OCI-LY7 (cell line): ENCODE results near the gene ZNFX1. TPM values are rescaled to one million over a fixed set of nuclear protein-coding genes. Genes with fewer than 3 reads are reported as not detected.
A peak's percentile ranks its signal among the peaks of the same experiment; 100 is the strongest.

ENCODE experiments used
- BruUV-seq: library from RNA; stranded (reverse); fragments of 400-500 nt; replicated peaks from 2 replicates; lab custom pipeline; 2021; lab: Mats Ljungman, UMichigan
- CTCF ChIA-PET: fragments of 300-600 bp; sonication (Branson Sonifier 250); formaldehyde crosslinking; loops from one replicate; lab custom pipeline; 2022; ENCODE audit warnings: antibody characterized with exemption; ENCODE audit not compliant: unreplicated experiment; lab: Charles Lee
- POLR2A ChIA-PET: fragments of 300-600 bp; sonication (Branson Sonifier 250); formaldehyde crosslinking; loops from one replicate; lab custom pipeline; 2022; ENCODE audit warnings: antibody characterized with exemption; lab: Charles Lee
- DNase-seq: peaks from one replicate; pipeline ENCODE4 v3.0.0-alpha.2; 2015; ENCODE audit warnings: low spot score
- H2AFZ ChIP-seq: fragments of 200-600 bp; sonication (generic), shearing (Covaris generic); 2 replicates; pipeline ENCODE4 v1.6.1; 2014; ENCODE audit warnings: mild to moderate bottlenecking, antibody characterized with exemption, low read length, moderate library complexity
- H3K27ac ChIP-seq: fragments of 200-600 bp; sonication (generic); 2 replicates; pipeline ENCODE4 v1.5.1; 2014; ENCODE audit warnings: mixed run types, low read depth, mild to moderate bottlenecking, moderate library complexity, low read length, inconsistent platforms; ENCODE audit not compliant: poor library complexity, severe bottlenecking
- H3K36me3 ChIP-seq: fragments of 200-600 bp; sonication (generic); 2 replicates; pipeline ENCODE4 v1.6.1; 2014; ENCODE audit warnings: mild to moderate bottlenecking, antibody characterized with exemption, low read length, moderate library complexity, mixed read lengths; ENCODE audit not compliant: insufficient read depth
- H3K4me1 ChIP-seq: fragments of 200-600 bp; sonication (generic); 2 replicates; pipeline ENCODE4 v1.5.1; 2014; ENCODE audit warnings: mild to moderate bottlenecking, low read length; ENCODE audit not compliant: insufficient read depth, poor library complexity, severe bottlenecking
- H3K4me2 ChIP-seq: fragments of 200-600 bp; sonication (generic); 2 replicates; pipeline ENCODE4 v1.6.1; 2014; ENCODE audit warnings: mild to moderate bottlenecking, low read length
- H3K4me3 ChIP-seq: fragments of 200-600 bp; sonication (generic); 2 replicates; pipeline ENCODE4 v1.5.1; 2014; ENCODE audit warnings: mild to moderate bottlenecking, low read depth, low read length; ENCODE audit not compliant: poor library complexity, severe bottlenecking
- H3K79me2 ChIP-seq: fragments of 200-600 bp; sonication (generic); 2 replicates; pipeline ENCODE4 v1.6.1; 2016; ENCODE audit warnings: low read depth, mild to moderate bottlenecking, low read length, moderate library complexity, mixed read lengths; ENCODE audit not compliant: insufficient read depth
- H3K9me2 ChIP-seq: fragments of 200-600 bp; sonication (generic); 2 replicates; pipeline ENCODE4 v1.6.1; 2016; ENCODE audit warnings: mild to moderate bottlenecking, low read length, mixed read lengths; ENCODE audit not compliant: insufficient read depth
- H3K9me3 ChIP-seq: fragments of 200-600 bp; sonication (generic); 2 replicates; pipeline ENCODE4 v1.6.1; 2014; ENCODE audit warnings: mild to moderate bottlenecking, mixed run types, low read length, mixed read lengths
- H4K20me1 ChIP-seq: fragments of 200-600 bp; sonication (generic); 2 replicates; pipeline ENCODE4 v1.6.1; 2014; ENCODE audit warnings: mild to moderate bottlenecking, antibody characterized with exemption, low read length, moderate library complexity, mixed read lengths; ENCODE audit not compliant: insufficient read depth
- EZH2phosphoT487 ChIP-seq: fragments of 200-600 bp; sonication (generic); IDR thresholded peaks from 2 replicates; pipeline ENCODE4 v1.6.1; 2018; ENCODE audit warnings: low read depth, borderline replicate concordance, mild to moderate bottlenecking, mixed run types, antibody characterized with exemption, low read length, moderate library complexity, mixed read lengths
- intact Hi-C: fragments of 100-400 bp; cut with micrococcal nuclease; formaldehyde crosslinking; loops from one replicate; pipeline ENCODE4 v1.10.0; 2022; ENCODE audit not compliant: unreplicated experiment
- total RNA-seq, 2 experiments: library from RNA; depleted of rRNA in 1 of 2; stranded (reverse); fragments of >200 nt in 1 of 2; shearing (Covaris generic) in 1 of 2; gene quantifications; 2 replicates each; pipeline ENCODE4 v1.2.3, GENCODE V29; 2014 to 2022
- TF ChIP-seq, protein P1 (sequence below): fragments of 200-600 bp; sonication (generic); conservative IDR thresholded peaks from 2 replicates; pipeline ENCODE4 v1.5.1; 2014; ENCODE audit warnings: mild to moderate bottlenecking, antibody characterized with exemption, low read length, moderate library complexity, mixed read lengths

ZNFX1 gene
- total RNA-seq, 2 experiments from 2014 or later, result 15.1 to 17.6 TPM

DNA sequence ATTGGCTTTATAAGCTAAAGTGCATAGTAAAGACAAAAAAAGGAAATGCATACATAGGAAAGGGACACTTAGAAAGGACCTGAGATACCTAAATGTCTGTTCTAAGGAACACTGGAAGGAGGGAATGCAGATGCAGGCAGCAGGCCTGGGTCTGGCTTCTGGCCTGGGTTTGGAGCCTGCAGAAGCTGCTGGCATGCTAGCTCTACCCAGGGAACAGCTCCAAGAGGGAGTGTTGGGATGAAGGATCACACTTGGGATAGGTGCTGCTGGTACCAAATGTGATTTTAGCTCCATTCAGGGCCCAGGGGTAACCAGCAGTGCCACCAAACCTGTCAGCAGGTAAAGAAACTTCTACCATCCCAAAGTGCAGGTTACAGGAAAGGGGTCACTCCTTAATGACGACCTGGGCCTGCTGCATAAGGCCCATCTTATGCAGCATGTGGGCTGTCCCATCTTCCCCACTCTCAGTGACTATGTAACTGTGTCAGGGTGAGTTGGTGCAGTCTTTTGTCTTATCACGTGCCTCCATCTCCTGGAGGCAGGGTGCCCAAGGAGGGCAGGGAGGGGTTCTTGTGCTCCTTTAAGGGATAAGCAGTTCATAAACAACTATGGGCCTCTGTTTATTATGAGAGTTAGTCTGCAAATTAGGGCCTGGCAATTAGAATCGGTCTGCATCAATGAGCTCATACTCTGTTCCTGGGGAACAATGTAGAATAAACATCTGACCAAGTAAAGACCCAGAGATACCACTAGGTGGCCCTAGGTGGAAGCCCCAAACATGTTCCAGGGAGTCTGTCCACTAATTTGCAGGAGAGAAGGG, 31.7 kb downstream of the ZNFX1 start:
- H3K79me2 ChIP-seq, result no peaks in the 10 kb centered on the region
- CTCF ChIA-PET, result interaction anchor here (1.0 kb wide), 1 partner anchor 14 kb away, joined by 3 read pairs; no protein-coding TSS in a partner anchor
- H3K27ac ChIP-seq, result no peak overlapping the region
- no peak overlapping the region for H3K4me2 ChIP-seq
- no peaks in the 10 kb centered on the region for H3K9me3 ChIP-seq
- H3K9me2 ChIP-seq, result no peaks in the 10 kb centered on the region
- DNase-seq, result peak; percentile 59
- no peak overlapping the region for H3K4me3 ChIP-seq
- H3K36me3 ChIP-seq, result peaks cover 98% of the 10 kb centered on the region
- BruUV-seq, result no TSS peak
- intact Hi-C loops, result loop anchor here (2.0 kb wide), 1 partner anchor 77 kb away; no protein-coding TSS in a partner anchor
- H2AFZ ChIP-seq, result no peak overlapping the region
- no peaks in the 10 kb centered on the region for H4K20me1 ChIP-seq
- TF ChIP-seq, protein P1, sequence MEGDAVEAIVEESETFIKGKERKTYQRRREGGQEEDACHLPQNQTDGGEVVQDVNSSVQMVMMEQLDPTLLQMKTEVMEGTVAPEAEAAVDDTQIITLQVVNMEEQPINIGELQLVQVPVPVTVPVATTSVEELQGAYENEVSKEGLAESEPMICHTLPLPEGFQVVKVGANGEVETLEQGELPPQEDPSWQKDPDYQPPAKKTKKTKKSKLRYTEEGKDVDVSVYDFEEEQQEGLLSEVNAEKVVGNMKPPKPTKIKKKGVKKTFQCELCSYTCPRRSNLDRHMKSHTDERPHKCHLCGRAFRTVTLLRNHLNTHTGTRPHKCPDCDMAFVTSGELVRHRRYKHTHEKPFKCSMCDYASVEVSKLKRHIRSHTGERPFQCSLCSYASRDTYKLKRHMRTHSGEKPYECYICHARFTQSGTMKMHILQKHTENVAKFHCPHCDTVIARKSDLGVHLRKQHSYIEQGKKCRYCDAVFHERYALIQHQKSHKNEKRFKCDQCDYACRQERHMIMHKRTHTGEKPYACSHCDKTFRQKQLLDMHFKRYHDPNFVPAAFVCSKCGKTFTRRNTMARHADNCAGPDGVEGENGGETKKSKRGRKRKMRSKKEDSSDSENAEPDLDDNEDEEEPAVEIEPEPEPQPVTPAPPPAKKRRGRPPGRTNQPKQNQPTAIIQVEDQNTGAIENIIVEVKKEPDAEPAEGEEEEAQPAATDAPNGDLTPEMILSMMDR, result peak; percentile 84
- TF ChIP-seq EZH2phosphoT487, result no peak
- POLR2A ChIA-PET, result interaction anchor here (0.6 to 1.6 kb wide), 4 partner anchors 9 to 66 kb away, joined by 3 to 4 read pairs (median 3); no protein-coding TSS in a partner anchor
- no peaks in the 10 kb centered on the region for H3K4me1 ChIP-seq

DNA sequence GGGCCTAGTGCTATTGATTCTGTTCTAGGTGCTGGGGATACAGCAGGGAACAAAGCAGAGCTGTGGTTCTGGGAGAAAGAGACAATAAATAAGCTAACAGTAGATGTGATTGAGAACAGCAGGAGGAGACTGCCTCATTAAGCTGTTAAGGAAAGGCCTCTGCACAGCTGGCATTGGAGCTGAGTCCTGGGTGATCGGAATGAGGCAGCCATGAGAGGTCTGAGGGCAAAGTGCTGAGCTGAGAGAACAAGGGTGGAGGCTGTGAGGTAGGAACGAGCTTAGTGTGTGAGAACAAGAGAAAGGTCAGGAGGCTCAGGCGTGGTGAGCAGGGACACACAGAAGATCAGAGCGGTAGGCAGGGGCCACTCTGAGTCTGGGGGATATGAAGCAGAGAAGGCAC, 40.3 kb downstream of the ZNFX1 start:
- POLR2A ChIA-PET, result interaction anchor here (1.0 to 1.1 kb wide), 2 partner anchors 9 to 15 kb away, joined by 3 to 4 read pairs; no protein-coding TSS in a partner anchor

More for the DNA sequence above, 40.3 kb downstream of the ZNFX1 start:
- H3K4me1 ChIP-seq, result no peaks in the 10 kb centered on the region
- TF ChIP-seq, protein P1, result no peak
- TF ChIP-seq EZH2phosphoT487, result no peak
- CTCF ChIA-PET, result interaction anchor here (1.4 kb wide), 1 partner anchor 30 kb away, joined by 3 read pairs; no protein-coding TSS in a partner anchor
- no peak overlapping the region for H3K4me3 ChIP-seq
- no peak overlapping the region for H3K27ac ChIP-seq
- H3K4me2 ChIP-seq, result no peak overlapping the region
- peaks cover 95% of the 10 kb centered on the region for H3K36me3 ChIP-seq
- DNase-seq, result no peak
- H2AFZ ChIP-seq, result no peak overlapping the region
- BruUV-seq, result no TSS peak
- no peaks in the 10 kb centered on the region for H3K9me2 ChIP-seq
- H3K79me2 ChIP-seq, result no peaks in the 10 kb centered on the region
- no peaks in the 10 kb centered on the region for H3K9me3 ChIP-seq
- intact Hi-C loops, result no loop called here
- no peaks in the 10 kb centered on the region for H4K20me1 ChIP-seq
